NCI-H460 (cell line): ENCODE measurements around the gene EEFSEC. TPM values are rescaled to one million over a fixed set of nuclear protein-coding genes. Genes with fewer than 3 reads are reported as not detected.

ENCODE experiments used
- DNase-seq: peaks from one replicate; pipeline ENCODE4 v3.0.0-alpha.2; 2016; ENCODE audit warnings: low read depth; ENCODE audit errors: extremely low read depth
- total RNA-seq: library from RNA; depleted of rRNA; stranded (reverse); fragments of >200 nt; shearing (Covaris generic); gene quantifications from 2 replicates; pipeline ENCODE4 v1.2.3, GENCODE V29; 2014

The EEFSEC gene
- total RNA-seq, 1 experiment from 2014 or later = 6.2 TPM

- DNase-seq = no peak
These were observed 86.0 kb downstream of the EEFSEC start for GRCh38 chr3:128239304-128239703.

- DNase-seq = no peak
These were observed 87.0 kb downstream of the EEFSEC start for GRCh38 chr3:128240232-128240631.

GRCh38 chr3:128241741-128242140 is 88.5 kb downstream of the EEFSEC start:
- DNase-seq = no peak

GRCh38 chr3:128242818-128243601 is 89.7 kb downstream of the EEFSEC start:
- no peak for DNase-seq

- no peak for DNase-seq
These were observed 90.6 kb downstream of the EEFSEC start for GRCh38 chr3:128243602-128244504.

- DNase-seq = no peak
These were observed 92.2 kb downstream of the EEFSEC start for GRCh38 chr3:128245460-128245859.

- no peak for DNase-seq
These were observed 94.6 kb downstream of the EEFSEC start for GRCh38 chr3:128247666-128248409.

GRCh38 chr3:128252083-128252482 is 98.8 kb downstream of the EEFSEC start:
- DNase-seq = no peak

- no peak for DNase-seq
These were observed 99.9 kb downstream of the EEFSEC start for GRCh38 chr3:128253150-128253549.

- no peak for DNase-seq
These were observed 100.8 kb downstream of the EEFSEC start for GRCh38 chr3:128254066-128254590.

- no peak for DNase-seq
These were observed 101.7 kb downstream of the EEFSEC start for GRCh38 chr3:128254967-128255366.

- no peak for DNase-seq
These were observed 102.8 kb downstream of the EEFSEC start for GRCh38 chr3:128256131-128256530.

- no peak for DNase-seq
These were observed 104.4 kb downstream of the EEFSEC start for GRCh38 chr3:128257632-128258031.

GRCh38 chr3:128260275-128260674 is 107.0 kb downstream of the EEFSEC start:
- DNase-seq = no peak

GRCh38 chr3:128262457-128262856 is 109.2 kb downstream of the EEFSEC start:
- DNase-seq = no peak

- no peak for DNase-seq
These were observed 109.8 kb downstream of the EEFSEC start for GRCh38 chr3:128263118-128263517.

- DNase-seq = no peak
These were observed 110.7 kb downstream of the EEFSEC start for GRCh38 chr3:128263946-128264345.

- no peak for DNase-seq
These were observed 113.2 kb downstream of the EEFSEC start for GRCh38 chr3:128266453-128266852.

- DNase-seq = no peak
These were observed 114.3 kb downstream of the EEFSEC start for GRCh38 chr3:128267541-128267940.

- no peak for DNase-seq
These were observed 115.9 kb downstream of the EEFSEC start for GRCh38 chr3:128269006-128269775.
